Measurements from ENCODE around the gene BRICD5.

Gene BRICD5

GRCh38 chr16:2237102-2237482 is 26.4 kb upstream of the BRICD5 start:
- no peak for ATAC-seq

GRCh38 chr16:2236337-2237101 is 25.9 kb upstream of the BRICD5 start, which contains the start of gene DNASE1L2:
TSS of gene DNASE1L2 (plus strand) at chr16:2236444. CDS start at chr16:2236817, 373 bp downstream.
- peak in 1 of 2 donors; percentile 26 for ATAC-seq

GRCh38 chr16:2235695-2236336 is 25.2 kb upstream of the BRICD5 start:
- no peak for ATAC-seq

GRCh38 chr16:2235234-2235651 is 24.6 kb upstream of the BRICD5 start:
- ATAC-seq = no peak

GRCh38 chr16:2234813-2235170 is 24.1 kb upstream of the BRICD5 start:
- ATAC-seq = no peak

GRCh38 chr16:2233872-2234812 is 23.5 kb upstream of the BRICD5 start:
- ATAC-seq = no peak

GRCh38 chr16:2233046-2233775 is 22.5 kb upstream of the BRICD5 start:
- ATAC-seq = no peak

- ATAC-seq = no peak
These were observed 21.7 kb upstream of the BRICD5 start for GRCh38 chr16:2232094-2232990.

- no peak for ATAC-seq
These were observed 20.6 kb upstream of the BRICD5 start for GRCh38 chr16:2231016-2231931.

- ATAC-seq = no peak
These were observed 19.7 kb upstream of the BRICD5 start for GRCh38 chr16:2230376-2230775.

- ATAC-seq = no peak
These were observed 19.1 kb upstream of the BRICD5 start for GRCh38 chr16:2229632-2230250.

- no peak for ATAC-seq
These were observed 18.4 kb upstream of the BRICD5 start for GRCh38 chr16:2229091-2229490.

GRCh38 chr16:2228161-2228824 is 17.6 kb upstream of the BRICD5 start:
- no peak for ATAC-seq

GRCh38 chr16:2226918-2227317 is 16.3 kb upstream of the BRICD5 start:
- ATAC-seq = no peak

GRCh38 chr16:2226245-2226793 is 15.7 kb upstream of the BRICD5 start:
- no peak for ATAC-seq

- ATAC-seq = peak; percentile 8 to 21
These were observed 13.4 kb upstream of the BRICD5 start for GRCh38 chr16:2223942-2224486.

- ATAC-seq = peak; percentile 98
These were observed 12.7 kb upstream of the BRICD5 start, which contains the start of gene E4F1 for GRCh38 chr16:2223221-2223941. TSS of gene E4F1 (plus strand) at chr16:2223591. CDS start at chr16:2223614, 23 bp downstream.

- ATAC-seq = no peak
These were observed 5.7 kb upstream of the BRICD5 start for GRCh38 chr16:2216330-2216729.

All from activated CD4-positive, CD25-positive, alpha-beta regulatory T cell treated with anti-CD3 and anti-CD28 coated beads, Interleukin-2, amount 50 U/mL, for 24 hours (primary cell).